Tibial nerve (tissue), 4 donors: ENCODE results near the gene BOLA1. TPM values are rescaled to one million over a fixed set of nuclear protein-coding genes. Genes with fewer than 3 reads are reported as not detected.
"Not testable (repeated sequence)": the region's sequence is repeated elsewhere in the genome, so short reads cannot be mapped to it uniquely, and the experiment has no call there.

Source experiments
- DNase-seq, 2 donors: peaks; one replicate each; pipeline ENCODE4 v3.0.0-alpha.2; 2019; ENCODE audit warnings: low spot score in 2 of 2
- H3K27ac ChIP-seq, 4 donors: fragments of 200-600 bp; sonication (generic) in 3 of 4; one replicate each; pipeline ENCODE4 v1.5.1; 2017 to 2019; ENCODE audit warnings: mild to moderate bottlenecking in 1 of 4
- H3K27me3 ChIP-seq, 2 donors: fragments of 200-600 bp; sonication (generic) in 1 of 2; one replicate each; pipeline versions ENCODE4 v1.5.1 to v1.6.0; 2017 to 2019
- H3K36me3 ChIP-seq, 3 donors: fragments of 200-600 bp; sonication (generic); one replicate each; pipeline ENCODE4 v1.5.1; 2018 to 2019
- H3K4me1 ChIP-seq, 4 donors: fragments of 200-600 bp; sonication (generic) in 3 of 4; one replicate each; pipeline ENCODE4 v1.5.1; 2017 to 2019
- H3K4me3 ChIP-seq, 4 donors: fragments of 200-600 bp; sonication (generic) in 3 of 4; one replicate each; pipeline ENCODE4 v1.5.1; 2017 to 2019; ENCODE audit warnings: mild to moderate bottlenecking in 1 of 4, moderate library complexity in 1 of 4
- H3K9me3 ChIP-seq, 4 donors: fragments of 200-600 bp; sonication (generic) in 3 of 4; one replicate each; pipeline ENCODE4 v1.5.1; 2017 to 2019
- EP300 ChIP-seq, 2 donors: sonication (generic); formaldehyde crosslinking; IDR thresholded peaks; one replicate each; pipeline ENCODE4 v1.6.1; 2017; ENCODE audit warnings: antibody characterized with exemption in 2 of 2, mild to moderate bottlenecking in 1 of 2
- POLR2A ChIP-seq, 2 donors: fragments of 450-650 bp; IDR thresholded peaks; one replicate each; pipeline ENCODE4 v1.6.1; 2017; ENCODE audit warnings: antibody characterized with exemption in 2 of 2, mild to moderate bottlenecking in 2 of 2, moderate library complexity in 2 of 2
- WGBS, 2 donors: methylation state at CpG; one replicate each; pipeline ENCODE4 v1.1.5; 2018; 5-methylcytosine and 5-hydroxymethylcytosine counted together
- total RNA-seq, 4 donors: library from RNA; depleted of rRNA; stranded (reverse); fragments of >200 nt; gene quantifications; one replicate each; pipeline ENCODE4 v1.1.0, GENCODE V29; 2016
- TF ChIP-seq, protein P1 (sequence below), 5 experiments: fragments of 200-600 bp in 3 of 5; fragments of 450-650 bp in 2 of 5; sonication (generic) in 3 of 5; IDR thresholded peaks; one replicate each; pipeline ENCODE4 v1.5.1; 2016 to 2019; ENCODE audit warnings: antibody characterized with exemption in 5 of 5, mild to moderate bottlenecking in 3 of 5, moderate library complexity in 2 of 5

BOLA1 gene
- total RNA-seq, 4 donors from 2014 or later = 28.5 to 81.9 (median 57.8) TPM

DNA sequence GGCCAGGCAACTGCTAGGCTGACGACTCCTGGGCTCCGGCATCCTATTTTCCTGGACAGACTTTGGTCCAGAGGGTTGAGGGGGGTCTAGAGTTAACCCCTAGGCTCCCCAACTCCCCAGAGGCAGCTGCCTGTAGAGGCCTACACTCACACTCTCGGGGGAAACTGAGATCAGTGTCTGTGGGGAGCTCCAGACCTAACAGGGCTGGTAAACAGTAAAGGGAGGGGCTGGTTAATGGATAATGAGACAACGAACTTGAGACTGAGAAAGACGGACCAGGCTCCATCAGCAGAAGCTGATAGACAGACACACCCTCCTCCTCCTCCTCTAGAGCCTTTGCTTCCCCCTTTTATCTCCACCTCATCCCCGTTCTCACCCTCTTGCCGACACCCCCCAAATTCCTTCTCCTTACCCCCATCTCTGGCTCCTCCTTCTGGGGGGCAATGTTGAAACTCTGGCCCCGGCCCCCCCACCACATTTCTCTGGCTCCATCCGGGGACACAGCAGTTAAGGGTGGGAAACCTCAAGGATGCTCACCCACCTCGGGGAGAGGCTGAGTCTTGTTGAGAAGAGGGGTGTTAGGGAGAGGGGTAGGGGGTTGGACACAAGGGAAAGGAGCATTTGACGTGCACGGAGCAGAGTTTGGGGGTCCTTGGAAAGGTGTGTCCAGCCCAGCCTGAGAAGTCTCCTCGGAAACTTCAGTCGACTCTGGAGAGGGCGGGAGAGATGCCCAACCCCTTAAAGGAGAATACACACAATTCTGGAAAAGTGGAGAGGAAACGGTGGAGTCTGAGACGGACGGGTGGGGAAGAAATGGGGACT, 37.0 kb downstream of the BOLA1 start, which contains the start of gene MTMR11:
Gene MTMR11, minus strand, starts transcription at position 710 of the 822 bp plus-strand sequence. Its CDS starts 232 bp downstream, at position 478.
- no peaks in the 10 kb centered on the region for H3K9me3 ChIP-seq
- peak within 1 kb of the TSS; percentile 48 to 91 (median 75) for H3K27ac ChIP-seq
- WGBS, 2 donors = 10 to 11% methylated on average over 18 of the region's 18 CpGs
- H3K27me3 ChIP-seq = no peaks in the 10 kb centered on the region
- DNase-seq = peak; percentile 26 to 49
- peaks cover 0 to 25% (median 0%) of the 10 kb centered on the region in 3 donors for H3K36me3 ChIP-seq
- no peak for TF ChIP-seq EP300 (IDR thresholded peaks at IDR 0.05)
- TF ChIP-seq, protein P1, sequence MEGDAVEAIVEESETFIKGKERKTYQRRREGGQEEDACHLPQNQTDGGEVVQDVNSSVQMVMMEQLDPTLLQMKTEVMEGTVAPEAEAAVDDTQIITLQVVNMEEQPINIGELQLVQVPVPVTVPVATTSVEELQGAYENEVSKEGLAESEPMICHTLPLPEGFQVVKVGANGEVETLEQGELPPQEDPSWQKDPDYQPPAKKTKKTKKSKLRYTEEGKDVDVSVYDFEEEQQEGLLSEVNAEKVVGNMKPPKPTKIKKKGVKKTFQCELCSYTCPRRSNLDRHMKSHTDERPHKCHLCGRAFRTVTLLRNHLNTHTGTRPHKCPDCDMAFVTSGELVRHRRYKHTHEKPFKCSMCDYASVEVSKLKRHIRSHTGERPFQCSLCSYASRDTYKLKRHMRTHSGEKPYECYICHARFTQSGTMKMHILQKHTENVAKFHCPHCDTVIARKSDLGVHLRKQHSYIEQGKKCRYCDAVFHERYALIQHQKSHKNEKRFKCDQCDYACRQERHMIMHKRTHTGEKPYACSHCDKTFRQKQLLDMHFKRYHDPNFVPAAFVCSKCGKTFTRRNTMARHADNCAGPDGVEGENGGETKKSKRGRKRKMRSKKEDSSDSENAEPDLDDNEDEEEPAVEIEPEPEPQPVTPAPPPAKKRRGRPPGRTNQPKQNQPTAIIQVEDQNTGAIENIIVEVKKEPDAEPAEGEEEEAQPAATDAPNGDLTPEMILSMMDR (IDR thresholded peaks at IDR 0.05) = no peak
- no peak for TF ChIP-seq POLR2A (IDR thresholded peaks at IDR 0.05)
- peak within 1 kb of the TSS; percentile 36 to 62 (median 55) for H3K4me3 ChIP-seq
- peaks cover 0 to 51% (median 25%) of the 10 kb centered on the region in 4 donors for H3K4me1 ChIP-seq

DNA sequence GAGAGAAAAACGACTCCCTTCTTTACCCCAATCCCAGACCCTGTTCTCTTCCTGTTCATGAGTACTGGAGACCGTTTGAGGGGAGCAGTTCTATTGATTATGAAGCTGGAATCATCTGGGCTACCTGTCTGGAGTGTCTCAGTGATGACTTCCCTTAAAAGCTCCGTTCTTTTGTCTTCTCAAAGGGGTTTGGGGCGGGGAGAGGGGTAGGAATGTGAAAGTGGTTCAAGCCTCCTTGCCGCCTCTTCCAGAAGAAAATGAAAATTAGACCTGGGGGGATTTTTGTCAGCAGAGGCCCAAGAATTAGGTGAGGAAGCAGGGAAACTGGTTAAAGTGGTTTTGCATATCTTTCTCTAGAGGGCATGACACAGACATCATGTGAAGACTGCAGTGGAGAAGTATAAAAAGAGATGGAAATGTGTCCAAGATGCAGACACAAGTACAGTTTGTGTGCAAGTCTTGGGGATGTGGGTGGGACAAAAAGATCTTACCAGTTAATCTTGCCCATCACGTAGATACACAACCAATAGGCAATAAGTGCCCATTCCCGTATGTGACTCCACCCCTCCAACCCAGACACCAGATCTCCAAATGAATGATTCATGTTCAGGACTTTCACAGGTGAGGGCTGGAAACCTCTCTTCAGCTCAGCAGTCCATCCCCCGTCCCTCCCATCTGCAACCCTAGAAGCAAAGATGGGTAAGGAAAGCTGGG, 37.8 kb downstream of the BOLA1 start:
- peak overlapping the region; percentile 48 to 91 (median 75) for H3K27ac ChIP-seq
- H3K4me3 ChIP-seq = peak overlapping the region; percentile 36 to 62 (median 55)
- 10% methylated on average over 8 of the region's 8 CpGs for WGBS, 2 donors

DNA sequence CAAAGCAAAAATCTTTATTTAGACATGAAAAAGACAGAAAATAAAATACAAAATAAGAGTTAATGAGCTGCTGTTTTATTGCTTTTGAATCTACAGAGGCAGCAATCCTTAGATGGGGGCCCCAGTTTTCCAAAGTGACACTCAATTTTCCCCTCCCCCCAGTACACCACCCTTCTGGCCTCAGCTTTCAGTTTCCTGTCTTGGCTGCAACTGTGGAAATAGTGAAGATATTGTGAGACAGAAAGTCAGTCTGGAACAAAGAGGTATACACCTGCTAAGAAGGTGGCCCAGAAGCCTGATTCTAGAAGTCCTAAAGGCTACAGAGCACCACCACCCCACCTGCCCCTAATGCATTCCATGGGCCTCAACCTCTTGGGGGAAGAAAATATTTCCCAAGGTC, 38.4 kb downstream of the BOLA1 start:
- peaks cover 0 to 60% (median 25%) of the 10 kb centered on the region in 4 donors for H3K4me1 ChIP-seq

More for the DNA sequence above, 37.8 kb downstream of the BOLA1 start:
- DNase-seq = no peak
- H3K36me3 ChIP-seq = peaks cover 0 to 18% (median 0%) of the 10 kb centered on the region in 3 donors
- no peaks in the 10 kb centered on the region for H3K9me3 ChIP-seq
- peaks cover 0 to 56% (median 25%) of the 10 kb centered on the region in 4 donors for H3K4me1 ChIP-seq
- no peaks in the 10 kb centered on the region for H3K27me3 ChIP-seq
- TF ChIP-seq, protein P1 (IDR thresholded peaks at IDR 0.05) = no peak
- TF ChIP-seq EP300 (IDR thresholded peaks at IDR 0.05) (no peak), POLR2A (IDR thresholded peaks at IDR 0.05) (no peak)

DNA sequence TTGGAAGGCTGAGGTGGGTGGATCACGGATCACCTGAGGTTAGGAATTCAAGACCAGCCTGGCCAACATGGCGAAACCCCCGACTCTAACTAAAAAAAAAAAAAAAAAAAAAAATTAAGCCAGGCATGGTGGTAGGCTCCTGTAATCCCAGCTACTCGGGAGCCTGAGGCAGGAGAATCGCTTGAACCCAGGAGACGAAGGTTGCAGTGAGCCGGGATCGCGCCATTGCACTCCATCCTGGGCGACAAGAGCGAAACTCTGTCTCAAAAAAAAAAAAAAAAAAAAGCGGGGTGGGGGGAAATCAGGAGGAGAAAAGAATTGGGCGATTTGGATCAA, 39.3 kb downstream of the BOLA1 start:
- Histone ChIP-seq H3K27ac (peak overlapping the region; percentile 67 to 91 (median 80)), H3K4me3 (peak overlapping the region in 2 of 4 donors; percentile 27 to 29), H3K4me1 (peaks cover 0 to 60% (median 25%) of the 10 kb centered on the region in 4 donors), H3K36me3 (peaks cover 0 to 15% (median 0%) of the 10 kb centered on the region in 3 donors)
- DNase-seq, H3K27me3 ChIP-seq, H3K9me3 ChIP-seq: not testable (repeated sequence)
- WGBS, 2 donors = 62 to 68% methylated on average over 13 of the region's 13 CpGs

More for the DNA sequence above, 38.4 kb downstream of the BOLA1 start:
- H3K9me3 ChIP-seq = no peaks in the 10 kb centered on the region
- peak overlapping the region in 3 of 4 donors; percentile 67 to 91 (median 83) for H3K27ac ChIP-seq
- peaks cover 0 to 14% (median 0%) of the 10 kb centered on the region in 3 donors for H3K36me3 ChIP-seq
- DNase-seq = no peak
- no peaks in the 10 kb centered on the region for H3K27me3 ChIP-seq
- H3K4me3 ChIP-seq = no peak overlapping the region
- no peak for TF ChIP-seq EP300 (IDR thresholded peaks at IDR 0.05)
- TF ChIP-seq, protein P1 (IDR thresholded peaks at IDR 0.05) = no peak
- no peak for TF ChIP-seq POLR2A (IDR thresholded peaks at IDR 0.05)

- H3K4me1 ChIP-seq = peaks cover 0 to 53% (median 24%) of the 10 kb centered on the region in 4 donors
- peak overlapping the region in 2 of 4 donors; percentile 83 to 91 for H3K27ac ChIP-seq
- H3K27me3 ChIP-seq = no peaks in the 10 kb centered on the region
- WGBS, 2 donors = 77 to 82% methylated on average over 3 of the region's 3 CpGs
- H3K36me3 ChIP-seq = peaks cover 0 to 26% (median 9%) of the 10 kb centered on the region in 3 donors
- H3K4me3 ChIP-seq = no peak overlapping the region
- no peaks in the 10 kb centered on the region for H3K9me3 ChIP-seq
- TF ChIP-seq EP300 (IDR thresholded peaks at IDR 0.05) = no peak
- TF ChIP-seq, protein P1 (IDR thresholded peaks at IDR 0.05) = no peak
- no peak for TF ChIP-seq POLR2A (IDR thresholded peaks at IDR 0.05)
- no peak for DNase-seq
Measured at GRCh38 chr1:149940427-149940826, 41.1 kb downstream of the BOLA1 start.
